SK-N-SH treated with all-trans-retinoic acid at 6 μM for 48 hours (cell line): Measurements from ENCODE around the gene GMPPB.

Source experiments
- ATAC-seq: fragments of 200-7000 bp; cut with Tn5 transposase; 3 replicates; pipeline ENCODE4 v1.9.1; 2020; ENCODE audit warnings: mild to moderate bottlenecking, moderate library complexity
- ARNTL ChIP-seq: fragments of 450-650 bp; formaldehyde crosslinking; IDR thresholded peaks from 2 replicates; pipeline ENCODE4 v1.5.0; 2020; ENCODE audit warnings: low read depth, mild to moderate bottlenecking, moderate library complexity, borderline replicate concordance
- BACH2 ChIP-seq: fragments of 250-450 bp; sonication (Bioruptor Pico); IDR thresholded peaks from 2 replicates; pipeline ENCODE4 v1.9.0; 2021; ENCODE audit warnings: mild to moderate bottlenecking, borderline replicate concordance
- GLIS3 ChIP-seq: fragments of 250-450 bp; sonication (Bioruptor Pico); IDR thresholded peaks from 2 replicates; pipeline ENCODE4 v1.5.0; 2020; ENCODE audit warnings: mild to moderate bottlenecking, moderate library complexity
- ISL1 ChIP-seq: fragments of 250-450 bp; sonication (Bioruptor Pico); IDR thresholded peaks from 2 replicates; pipeline ENCODE4 v2.1.2; 2022; ENCODE audit warnings: mild to moderate bottlenecking, moderate library complexity
- OSR1 ChIP-seq: fragments of 250-450 bp; sonication (Bioruptor Pico); IDR thresholded peaks from 2 replicates; pipeline ENCODE4 v1.8.0; 2022; ENCODE audit warnings: moderate library complexity, mild to moderate bottlenecking, inconsistent platforms
- PPARA ChIP-seq: fragments of 250-450 bp; sonication (Bioruptor Pico); IDR thresholded peaks from 2 replicates; pipeline ENCODE4 v1.5.0; 2020; ENCODE audit warnings: mild to moderate bottlenecking, borderline replicate concordance
- RARB ChIP-seq: fragments of 250-450 bp; sonication (Bioruptor Pico); IDR thresholded peaks from 2 replicates; pipeline ENCODE4 v1.8.0; 2021; ENCODE audit warnings: mild to moderate bottlenecking, moderate library complexity
- SNAI2 ChIP-seq: fragments of 250-450 bp; sonication (Bioruptor Pico); IDR thresholded peaks from 2 replicates; pipeline ENCODE4 v1.5.0; 2020; ENCODE audit warnings: mild to moderate bottlenecking, moderate library complexity
- TCF4 ChIP-seq: fragments of 250-450 bp; sonication (Bioruptor Pico); IDR thresholded peaks from 2 replicates; pipeline ENCODE4 v1.8.0; 2021; ENCODE audit warnings: mild to moderate bottlenecking, moderate library complexity, borderline replicate concordance
- TOX ChIP-seq: fragments of 250-450 bp; sonication (Bioruptor Pico); IDR thresholded peaks from 2 replicates; pipeline ENCODE4 v1.8.0; 2021; ENCODE audit warnings: mild to moderate bottlenecking, moderate library complexity, borderline replicate concordance
- ZC3H10 ChIP-seq: fragments of 250-450 bp; sonication (Bioruptor Pico); IDR thresholded peaks from 2 replicates; pipeline ENCODE4 v1.5.1; 2021; ENCODE audit warnings: mild to moderate bottlenecking, moderate library complexity
- ZFP3 ChIP-seq: fragments of 250-450 bp; sonication (Bioruptor Pico); IDR thresholded peaks from 2 replicates; pipeline ENCODE4 v1.5.0; 2020; ENCODE audit warnings: mild to moderate bottlenecking, moderate library complexity
- ZFP30 ChIP-seq: fragments of 450-650 bp; formaldehyde crosslinking; IDR thresholded peaks from 2 replicates; pipeline ENCODE4 v1.5.0; 2022; ENCODE audit warnings: mild to moderate bottlenecking, moderate library complexity
- ZNF565 ChIP-seq: fragments of 450-650 bp; formaldehyde crosslinking; conservative IDR thresholded peaks from 2 replicates; pipeline ENCODE4 v1.5.0; 2020; ENCODE audit warnings: low read depth, mild to moderate bottlenecking, moderate library complexity
- ZNF70 ChIP-seq: fragments of 450-650 bp; formaldehyde crosslinking; IDR thresholded peaks from 2 replicates; pipeline ENCODE4 v1.5.0; 2020; ENCODE audit warnings: mild to moderate bottlenecking, moderate library complexity
- ZNF8 ChIP-seq: fragments of 450-650 bp; formaldehyde crosslinking; IDR thresholded peaks from 2 replicates; pipeline ENCODE4 v1.5.0; 2020; ENCODE audit warnings: mild to moderate bottlenecking, moderate library complexity
- TF ChIP-seq, protein P1 (sequence below): fragments of 250-450 bp; sonication (Bioruptor Pico); IDR thresholded peaks from 2 replicates; pipeline ENCODE4 v1.8.0; 2020; ENCODE audit warnings: mild to moderate bottlenecking, moderate library complexity, borderline replicate concordance
- TF ChIP-seq, protein P2 (sequence below): fragments of 250-450 bp; sonication (Bioruptor Pico); IDR thresholded peaks from 2 replicates; pipeline ENCODE4 v1.8.0; 2021; ENCODE audit warnings: low read depth, mild to moderate bottlenecking, moderate library complexity, borderline replicate concordance
- TF ChIP-seq, protein P3 (sequence below): fragments of 250-450 bp; sonication (Bioruptor Pico); IDR thresholded peaks from 2 replicates; pipeline ENCODE4 v1.5.0; 2020; ENCODE audit warnings: mild to moderate bottlenecking, moderate library complexity
- TF ChIP-seq, protein P4 (sequence below): fragments of 250-450 bp; sonication (Bioruptor Pico); IDR thresholded peaks from 2 replicates; pipeline ENCODE4 v1.5.1; 2020; ENCODE audit warnings: low read depth, mild to moderate bottlenecking, moderate library complexity
- TF ChIP-seq, protein P5 (sequence below): fragments of 250-450 bp; sonication (Bioruptor Pico); IDR thresholded peaks from 2 replicates; pipeline ENCODE4 v1.5.1; 2021; ENCODE audit warnings: mild to moderate bottlenecking, moderate library complexity

The GMPPB gene

DNA sequence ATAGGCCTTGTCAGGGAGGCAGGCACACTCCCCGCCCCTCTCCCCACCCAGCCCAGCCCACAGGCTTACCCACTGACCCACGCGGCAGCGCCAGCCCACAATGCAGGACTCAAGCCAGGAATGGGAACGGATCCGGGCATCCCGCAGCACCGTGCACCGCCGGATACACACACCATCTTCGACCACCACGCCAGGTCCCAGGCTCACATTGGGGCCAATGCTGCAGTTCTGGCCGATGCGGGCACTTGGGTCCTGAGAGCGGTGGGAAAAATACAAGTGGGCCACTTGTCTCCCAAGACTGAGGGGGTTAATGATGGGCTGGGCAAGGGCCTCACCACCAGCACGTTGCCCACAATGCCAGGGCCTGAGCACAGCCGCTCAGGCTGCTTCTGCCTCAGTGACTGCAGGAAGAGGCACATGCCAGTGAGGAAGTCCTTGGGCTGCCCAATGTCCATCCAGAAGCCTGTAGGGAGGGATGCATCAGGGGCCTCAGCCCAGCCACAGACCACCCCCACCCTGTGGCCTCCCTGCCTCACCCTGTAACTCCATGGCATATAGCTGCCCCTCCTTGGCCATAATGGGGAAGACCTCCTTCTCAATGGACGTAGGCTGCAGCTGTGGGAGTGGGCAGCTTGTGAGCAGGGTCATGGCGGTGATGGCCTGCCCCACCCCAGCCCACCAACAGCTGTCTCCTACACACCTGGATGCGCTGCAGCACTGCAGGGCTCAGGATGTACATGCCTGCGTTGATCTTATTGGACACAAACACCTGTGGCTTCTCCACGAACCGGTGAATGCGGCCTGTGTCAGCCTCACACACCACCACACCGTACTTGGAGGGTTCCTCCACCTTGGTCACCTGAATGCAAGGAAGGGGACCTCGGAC is 1.6 kb downstream of the GMPPB start:
- TF ChIP-seq ZNF565 = no peak
- no peak for ATAC-seq

DNA sequence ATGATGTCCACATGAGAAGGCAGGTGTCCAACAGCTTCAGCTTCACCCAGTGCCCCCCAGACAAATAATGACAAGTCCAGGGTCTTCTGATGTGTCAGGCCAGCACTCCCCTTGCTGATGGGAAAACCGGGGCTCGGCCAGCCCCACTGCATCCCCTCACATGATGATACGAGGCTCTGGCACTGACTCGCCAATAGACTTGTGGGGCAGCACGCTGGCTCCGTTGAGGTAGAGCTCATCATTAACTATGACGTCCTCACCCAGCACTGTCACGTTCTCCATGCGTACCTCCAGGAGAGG is 2.2 kb downstream of the GMPPB start:
- TF ChIP-seq RARB (CRISPR knock-in tag) (no peak), SNAI2 (no peak), BACH2 (no peak), ZC3H10 (CRISPR knock-in tag) (no peak), OSR1 (no peak), ZFP30 (no peak), TOX (CRISPR knock-in tag) (no peak), TCF4 (no peak), ZFP3 (CRISPR knock-in tag) (no peak), ZNF565 (no peak), GLIS3 (CRISPR knock-in tag) (no peak), ARNTL (no peak), ZNF8 (no peak), ISL1 (CRISPR knock-in tag) (no peak)
- TF ChIP-seq, protein P1, sequence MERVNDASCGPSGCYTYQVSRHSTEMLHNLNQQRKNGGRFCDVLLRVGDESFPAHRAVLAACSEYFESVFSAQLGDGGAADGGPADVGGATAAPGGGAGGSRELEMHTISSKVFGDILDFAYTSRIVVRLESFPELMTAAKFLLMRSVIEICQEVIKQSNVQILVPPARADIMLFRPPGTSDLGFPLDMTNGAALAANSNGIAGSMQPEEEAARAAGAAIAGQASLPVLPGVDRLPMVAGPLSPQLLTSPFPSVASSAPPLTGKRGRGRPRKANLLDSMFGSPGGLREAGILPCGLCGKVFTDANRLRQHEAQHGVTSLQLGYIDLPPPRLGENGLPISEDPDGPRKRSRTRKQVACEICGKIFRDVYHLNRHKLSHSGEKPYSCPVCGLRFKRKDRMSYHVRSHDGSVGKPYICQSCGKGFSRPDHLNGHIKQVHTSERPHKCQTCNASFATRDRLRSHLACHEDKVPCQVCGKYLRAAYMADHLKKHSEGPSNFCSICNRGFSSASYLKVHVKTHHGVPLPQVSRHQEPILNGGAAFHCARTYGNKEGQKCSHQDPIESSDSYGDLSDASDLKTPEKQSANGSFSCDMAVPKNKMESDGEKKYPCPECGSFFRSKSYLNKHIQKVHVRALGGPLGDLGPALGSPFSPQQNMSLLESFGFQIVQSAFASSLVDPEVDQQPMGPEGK (CRISPR knock-in tag) = no peak
- TF ChIP-seq, protein P2, sequence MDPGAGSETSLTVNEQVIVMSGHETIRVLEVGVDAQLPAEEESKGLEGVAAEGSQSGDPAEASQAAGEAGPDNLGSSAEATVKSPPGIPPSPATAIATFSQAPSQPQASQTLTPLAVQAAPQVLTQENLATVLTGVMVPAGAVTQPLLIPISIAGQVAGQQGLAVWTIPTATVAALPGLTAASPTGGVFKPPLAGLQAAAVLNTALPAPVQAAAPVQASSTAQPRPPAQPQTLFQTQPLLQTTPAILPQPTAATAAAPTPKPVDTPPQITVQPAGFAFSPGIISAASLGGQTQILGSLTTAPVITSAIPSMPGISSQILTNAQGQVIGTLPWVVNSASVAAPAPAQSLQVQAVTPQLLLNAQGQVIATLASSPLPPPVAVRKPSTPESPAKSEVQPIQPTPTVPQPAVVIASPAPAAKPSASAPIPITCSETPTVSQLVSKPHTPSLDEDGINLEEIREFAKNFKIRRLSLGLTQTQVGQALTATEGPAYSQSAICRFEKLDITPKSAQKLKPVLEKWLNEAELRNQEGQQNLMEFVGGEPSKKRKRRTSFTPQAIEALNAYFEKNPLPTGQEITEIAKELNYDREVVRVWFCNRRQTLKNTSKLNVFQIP (CRISPR knock-in tag) = no peak
- TF ChIP-seq, protein P3, sequence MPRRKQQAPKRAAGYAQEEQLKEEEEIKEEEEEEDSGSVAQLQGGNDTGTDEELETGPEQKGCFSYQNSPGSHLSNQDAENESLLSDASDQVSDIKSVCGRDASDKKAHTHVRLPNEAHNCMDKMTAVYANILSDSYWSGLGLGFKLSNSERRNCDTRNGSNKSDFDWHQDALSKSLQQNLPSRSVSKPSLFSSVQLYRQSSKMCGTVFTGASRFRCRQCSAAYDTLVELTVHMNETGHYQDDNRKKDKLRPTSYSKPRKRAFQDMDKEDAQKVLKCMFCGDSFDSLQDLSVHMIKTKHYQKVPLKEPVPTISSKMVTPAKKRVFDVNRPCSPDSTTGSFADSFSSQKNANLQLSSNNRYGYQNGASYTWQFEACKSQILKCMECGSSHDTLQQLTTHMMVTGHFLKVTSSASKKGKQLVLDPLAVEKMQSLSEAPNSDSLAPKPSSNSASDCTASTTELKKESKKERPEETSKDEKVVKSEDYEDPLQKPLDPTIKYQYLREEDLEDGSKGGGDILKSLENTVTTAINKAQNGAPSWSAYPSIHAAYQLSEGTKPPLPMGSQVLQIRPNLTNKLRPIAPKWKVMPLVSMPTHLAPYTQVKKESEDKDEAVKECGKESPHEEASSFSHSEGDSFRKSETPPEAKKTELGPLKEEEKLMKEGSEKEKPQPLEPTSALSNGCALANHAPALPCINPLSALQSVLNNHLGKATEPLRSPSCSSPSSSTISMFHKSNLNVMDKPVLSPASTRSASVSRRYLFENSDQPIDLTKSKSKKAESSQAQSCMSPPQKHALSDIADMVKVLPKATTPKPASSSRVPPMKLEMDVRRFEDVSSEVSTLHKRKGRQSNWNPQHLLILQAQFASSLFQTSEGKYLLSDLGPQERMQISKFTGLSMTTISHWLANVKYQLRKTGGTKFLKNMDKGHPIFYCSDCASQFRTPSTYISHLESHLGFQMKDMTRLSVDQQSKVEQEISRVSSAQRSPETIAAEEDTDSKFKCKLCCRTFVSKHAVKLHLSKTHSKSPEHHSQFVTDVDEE (CRISPR knock-in tag) = no peak
- TF ChIP-seq, protein P4, sequence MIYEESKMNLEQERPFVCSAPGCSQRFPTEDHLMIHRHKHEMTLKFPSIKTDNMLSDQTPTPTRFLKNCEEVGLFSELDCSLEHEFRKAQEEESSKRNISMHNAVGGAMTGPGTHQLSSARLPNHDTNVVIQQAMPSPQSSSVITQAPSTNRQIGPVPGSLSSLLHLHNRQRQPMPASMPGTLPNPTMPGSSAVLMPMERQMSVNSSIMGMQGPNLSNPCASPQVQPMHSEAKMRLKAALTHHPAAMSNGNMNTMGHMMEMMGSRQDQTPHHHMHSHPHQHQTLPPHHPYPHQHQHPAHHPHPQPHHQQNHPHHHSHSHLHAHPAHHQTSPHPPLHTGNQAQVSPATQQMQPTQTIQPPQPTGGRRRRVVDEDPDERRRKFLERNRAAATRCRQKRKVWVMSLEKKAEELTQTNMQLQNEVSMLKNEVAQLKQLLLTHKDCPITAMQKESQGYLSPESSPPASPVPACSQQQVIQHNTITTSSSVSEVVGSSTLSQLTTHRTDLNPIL (CRISPR knock-in tag) = no peak
- TF ChIP-seq, protein P5, sequence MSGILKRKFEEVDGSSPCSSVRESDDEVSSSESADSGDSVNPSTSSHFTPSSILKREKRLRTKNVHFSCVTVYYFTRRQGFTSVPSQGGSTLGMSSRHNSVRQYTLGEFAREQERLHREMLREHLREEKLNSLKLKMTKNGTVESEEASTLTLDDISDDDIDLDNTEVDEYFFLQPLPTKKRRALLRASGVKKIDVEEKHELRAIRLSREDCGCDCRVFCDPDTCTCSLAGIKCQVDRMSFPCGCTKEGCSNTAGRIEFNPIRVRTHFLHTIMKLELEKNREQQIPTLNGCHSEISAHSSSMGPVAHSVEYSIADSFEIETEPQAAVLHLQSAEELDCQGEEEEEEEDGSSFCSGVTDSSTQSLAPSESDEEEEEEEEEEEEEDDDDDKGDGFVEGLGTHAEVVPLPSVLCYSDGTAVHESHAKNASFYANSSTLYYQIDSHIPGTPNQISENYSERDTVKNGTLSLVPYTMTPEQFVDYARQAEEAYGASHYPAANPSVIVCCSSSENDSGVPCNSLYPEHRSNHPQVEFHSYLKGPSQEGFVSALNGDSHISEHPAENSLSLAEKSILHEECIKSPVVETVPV (CRISPR knock-in tag) = no peak
- ATAC-seq = no peak

DNA sequence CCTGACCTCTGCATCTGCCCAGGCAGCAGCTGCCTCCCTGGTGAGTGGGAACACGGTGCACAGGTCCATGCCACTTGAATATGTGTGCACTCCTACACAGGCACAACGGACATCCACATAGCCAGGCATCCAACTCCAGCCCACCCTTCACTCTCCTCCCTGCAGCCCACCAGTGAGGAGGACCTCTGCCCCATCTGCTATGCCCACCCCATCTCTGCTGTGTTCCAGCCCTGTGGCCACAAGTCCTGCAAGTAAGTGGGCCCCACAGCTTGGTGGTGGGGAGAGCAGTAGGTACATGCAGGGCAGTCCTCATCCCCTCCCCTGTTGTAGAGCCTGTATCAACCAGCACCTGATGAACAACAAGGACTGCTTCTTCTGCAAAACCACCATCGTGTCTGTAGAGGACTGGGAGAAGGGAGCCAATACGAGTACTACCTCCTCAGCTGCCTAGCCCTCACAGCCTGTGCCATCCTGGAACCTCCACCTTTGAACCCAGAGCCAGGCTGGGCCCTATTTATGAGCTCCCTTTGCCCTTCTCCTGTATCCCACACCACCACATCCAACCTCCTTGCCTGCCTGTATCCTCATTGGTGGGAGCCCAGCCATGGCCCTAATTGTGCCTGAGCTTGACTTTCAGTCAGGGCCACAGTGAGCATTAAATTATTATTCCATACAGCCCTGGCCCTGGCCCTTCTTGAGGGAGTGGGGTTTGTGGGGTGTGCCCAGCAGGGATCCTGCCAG is 2.7 kb downstream of the GMPPB start:
- TF ChIP-seq PPARA (CRISPR knock-in tag) (no peak), ARNTL (no peak), ZNF70 (CRISPR knock-in tag) (no peak)
- TF ChIP-seq, protein P2 (CRISPR knock-in tag) = no peak
- no peak for ATAC-seq
